NB4 (cell line): ENCODE results near the gene CGRRF1.

Experiments
- CTCF ChIP-seq: IDR thresholded peaks from one replicate; pipeline ENCODE4 v1.5.1; 2012; ENCODE audit warnings: low read depth, low read length
- MAX ChIP-seq: IDR thresholded peaks from 2 replicates; pipeline ENCODE4 v1.6.1; 2011; ENCODE audit warnings: low read depth, low read length
- POLR2A ChIP-seq: IDR thresholded peaks from 2 replicates; pipeline ENCODE4 v1.6.1; 2011; ENCODE audit warnings: mild to moderate bottlenecking; ENCODE audit not compliant: insufficient read length; ENCODE audit errors: extremely low read depth

GRCh38 chr14:54535646-54536045 lies 25.9 kb downstream of the CGRRF1 start:
- TF ChIP-seq CTCF (no peak), POLR2A (no peak), MAX (no peak)
